GM21529 (cell line): ENCODE results near the gene NLRP1.
A peak's percentile ranks its signal among the peaks of the same experiment; 100 is the strongest.

Experiments used
- ATAC-seq: cut with Tn5 transposase; IDR thresholded peaks from one replicate; pipeline ENCODE4 v1.9.1; 2021; ENCODE audit not compliant: unreplicated experiment

NLRP1 gene

DNA sequence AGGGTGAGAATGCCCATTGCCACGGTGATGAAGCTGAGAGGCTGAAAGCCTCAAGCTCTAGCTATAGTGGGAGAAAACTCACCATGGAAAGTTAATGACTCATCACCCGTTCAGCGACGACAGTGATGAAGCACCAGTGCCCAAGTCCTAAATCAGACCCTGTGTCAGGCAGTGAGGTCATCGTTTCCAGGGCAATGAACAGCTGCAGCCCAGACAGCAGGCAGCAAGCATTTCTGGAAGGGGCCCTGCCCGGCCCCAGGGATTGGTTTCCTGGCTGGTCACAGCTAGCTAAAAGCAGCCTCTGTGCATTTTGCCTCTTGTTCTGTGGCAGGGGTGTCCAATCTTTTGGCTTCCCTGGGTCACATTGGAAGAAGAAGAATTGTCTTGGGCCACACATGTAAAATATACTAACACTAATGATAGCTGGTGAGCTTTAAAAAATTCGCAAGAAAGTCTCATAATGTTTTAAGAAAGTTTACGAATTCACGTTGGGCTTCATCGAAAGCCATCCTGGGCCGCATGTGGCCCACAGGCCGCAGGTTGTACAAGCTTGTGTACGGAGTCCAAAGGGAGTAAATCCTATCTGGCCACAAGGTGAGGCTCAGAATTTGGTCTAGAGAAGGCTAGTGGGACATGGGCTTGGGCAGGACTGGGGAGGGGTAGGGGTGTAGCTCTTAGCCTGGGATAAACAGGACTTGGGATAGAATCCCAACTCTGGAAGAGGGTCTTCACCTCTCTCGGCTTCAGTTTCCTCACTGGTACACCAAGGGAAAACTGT is 57.3 kb downstream of the NLRP1 start:
- ATAC-seq: no peak

DNA sequence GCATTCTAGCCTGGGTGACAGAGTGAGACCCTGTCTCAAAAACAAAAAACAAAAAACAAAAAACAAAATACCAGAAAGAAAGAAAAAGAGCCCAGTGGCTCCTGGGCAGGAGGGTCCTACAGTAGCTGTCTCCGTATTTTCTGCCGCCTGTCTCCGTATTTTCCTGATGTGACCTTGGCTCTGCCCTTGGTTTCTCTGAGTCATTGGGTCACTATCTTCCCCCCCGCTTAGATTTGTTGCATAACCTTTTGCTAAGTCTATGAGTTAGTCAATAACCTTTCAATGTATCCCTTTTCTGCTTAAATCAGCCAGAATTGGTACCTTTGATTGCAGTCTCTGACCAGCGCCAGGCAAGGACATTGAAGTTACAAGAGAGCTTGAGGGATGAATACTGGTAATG is 61.1 kb downstream of the NLRP1 start:
- no peak for ATAC-seq

DNA sequence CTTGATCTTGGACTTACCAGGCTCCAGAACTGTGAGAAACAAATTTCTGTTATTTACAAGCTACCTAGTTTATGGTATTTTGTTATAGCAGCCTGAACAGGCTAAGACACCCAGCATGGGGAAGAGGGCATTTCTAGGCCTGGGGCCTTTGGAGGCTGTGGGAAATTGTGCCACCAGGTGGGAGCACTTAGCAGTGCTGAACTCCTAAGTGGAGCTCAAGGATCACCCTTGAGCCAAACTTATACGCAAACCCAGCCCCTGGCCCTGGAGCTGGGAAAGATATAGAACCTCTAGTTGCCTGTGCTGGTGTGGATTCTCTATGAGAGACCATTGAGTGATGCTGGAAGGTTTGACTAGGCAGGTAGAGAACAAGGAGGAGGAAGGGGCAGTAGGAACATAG is 61.8 kb downstream of the NLRP1 start:
- ATAC-seq: no peak

DNA sequence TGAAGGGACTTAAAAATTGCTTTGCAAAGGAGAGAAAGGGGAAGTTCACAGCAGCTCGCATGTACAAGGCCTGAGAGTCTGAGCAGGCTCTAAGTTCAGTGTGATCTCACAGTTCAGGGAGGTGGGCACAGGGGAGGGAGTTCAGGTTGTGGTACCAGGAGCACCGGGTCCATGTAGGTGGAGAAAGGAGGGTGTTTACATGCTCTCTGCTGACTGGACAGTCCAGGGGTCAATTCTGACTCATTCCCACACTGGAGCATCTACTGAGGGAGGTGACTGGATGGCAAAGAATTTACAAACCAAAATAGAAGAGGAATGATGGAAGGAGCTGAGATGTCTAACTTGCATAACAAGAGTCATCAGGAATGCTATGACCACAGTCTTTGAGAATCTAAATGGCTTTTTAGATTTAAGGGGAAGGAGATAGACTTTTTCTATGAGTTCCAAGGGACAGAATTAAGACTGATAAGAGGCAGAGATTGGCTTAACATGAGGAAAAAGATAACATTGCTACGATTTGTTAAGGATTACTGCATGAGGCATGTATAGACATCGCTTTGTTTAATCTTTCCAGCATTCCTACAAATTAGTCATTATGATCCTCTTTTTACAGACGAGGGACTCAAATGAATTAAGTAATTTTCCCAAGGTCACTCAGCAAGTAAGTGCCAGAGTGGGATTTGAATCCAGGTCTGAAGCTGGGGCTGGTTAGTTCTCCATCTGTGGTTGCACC is 68.1 kb downstream of the NLRP1 start:
- ATAC-seq: no peak

DNA sequence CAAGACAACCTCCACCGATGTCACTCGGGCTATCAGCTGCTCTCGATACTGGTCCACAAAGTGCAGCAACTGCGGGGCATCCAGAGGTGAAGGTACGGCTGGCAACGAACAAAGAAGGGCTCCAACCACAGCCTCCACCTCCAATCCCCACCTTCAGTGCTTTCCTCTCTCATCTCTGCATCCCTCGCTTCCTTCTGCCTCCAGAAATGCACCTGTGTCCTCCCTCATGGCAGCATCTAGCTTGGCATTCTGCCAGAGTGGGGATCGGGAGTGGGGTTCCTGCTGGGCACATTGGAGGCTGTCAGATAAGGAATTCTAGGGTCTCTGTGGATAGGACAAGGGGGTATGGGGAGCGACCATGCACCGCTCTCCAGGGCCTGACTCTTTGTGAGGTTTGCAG is 69.3 kb downstream of the NLRP1 start:
- ATAC-seq: no peak

DNA sequence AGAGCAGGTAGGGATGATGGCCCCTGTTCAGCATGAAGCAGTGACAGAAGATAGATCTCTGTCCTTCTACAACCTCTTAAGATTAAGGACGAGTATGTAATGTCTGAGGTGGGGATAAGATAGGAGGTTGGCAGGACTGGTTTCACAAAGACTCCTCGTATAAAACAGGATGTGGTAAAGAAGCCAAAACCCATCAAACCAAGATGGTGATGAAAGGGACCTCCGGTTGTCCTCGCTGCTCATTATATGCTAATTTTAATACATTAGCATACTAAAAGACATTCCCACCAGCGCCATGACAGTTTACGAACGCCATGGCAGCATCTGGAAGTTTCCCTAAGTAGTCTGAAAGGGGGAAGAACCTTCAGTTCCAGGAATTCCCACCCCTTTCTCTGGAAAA is 70.7 kb downstream of the NLRP1 start:
- ATAC-seq: no peak

DNA sequence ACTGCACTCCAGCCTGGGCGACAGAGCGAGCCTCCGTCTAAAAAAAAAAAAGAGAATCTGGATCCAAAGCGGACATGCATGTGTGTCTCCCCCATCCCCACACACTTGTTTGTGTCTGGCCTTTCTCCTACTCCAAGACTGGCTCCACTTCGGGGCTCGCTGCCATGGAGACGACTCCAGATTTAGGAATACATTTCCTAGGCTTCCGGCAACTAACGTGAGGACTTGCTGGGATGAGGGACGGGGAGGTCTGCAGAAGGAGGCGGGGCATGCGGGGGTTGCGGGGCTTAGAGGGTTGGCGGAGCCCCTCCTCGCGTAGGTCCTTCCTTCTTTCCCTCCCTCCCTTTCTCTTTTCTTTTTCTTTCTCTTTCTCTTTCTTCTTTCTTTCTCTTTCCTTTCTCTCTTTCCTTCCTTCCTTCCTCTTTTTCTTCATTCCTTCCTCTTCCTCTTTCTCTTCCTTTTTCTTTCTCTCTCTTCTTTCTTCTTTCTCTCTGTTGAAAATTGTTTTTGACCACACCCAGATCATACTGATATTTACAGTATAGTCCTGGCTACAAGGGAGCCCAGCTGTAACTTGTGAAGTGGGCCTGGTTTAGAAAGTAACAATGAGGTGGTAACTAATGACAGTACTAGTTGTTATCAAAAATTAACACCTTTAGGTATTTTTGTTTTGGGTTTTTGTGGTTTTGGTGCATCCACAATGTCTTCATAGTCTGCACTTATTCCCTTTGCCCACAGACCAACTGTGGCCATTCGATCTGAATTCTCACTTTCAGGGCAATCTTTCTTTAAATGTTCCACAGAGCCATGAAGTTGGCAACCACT is 72.7 kb downstream of the NLRP1 start:
- ATAC-seq: no peak

DNA sequence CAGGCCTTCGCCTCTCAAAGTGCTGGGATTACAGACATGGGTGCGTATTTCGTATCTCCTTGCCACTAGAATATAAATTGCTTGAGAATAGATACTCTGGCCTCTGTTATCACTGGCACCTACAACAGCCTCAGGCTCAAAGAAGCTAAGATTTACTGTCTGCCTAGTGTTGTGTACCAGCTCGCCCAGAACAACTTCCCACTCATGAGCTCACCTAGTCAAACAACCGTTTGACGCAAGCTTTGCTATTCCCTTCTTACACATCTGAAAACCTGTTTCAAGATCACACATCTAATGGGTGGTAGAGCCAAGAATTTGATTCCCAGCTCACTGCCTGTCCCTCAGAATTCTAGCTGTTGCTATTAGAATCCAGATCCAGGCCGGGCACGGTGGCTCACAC is 73.5 kb downstream of the NLRP1 start:
- no peak for ATAC-seq

DNA sequence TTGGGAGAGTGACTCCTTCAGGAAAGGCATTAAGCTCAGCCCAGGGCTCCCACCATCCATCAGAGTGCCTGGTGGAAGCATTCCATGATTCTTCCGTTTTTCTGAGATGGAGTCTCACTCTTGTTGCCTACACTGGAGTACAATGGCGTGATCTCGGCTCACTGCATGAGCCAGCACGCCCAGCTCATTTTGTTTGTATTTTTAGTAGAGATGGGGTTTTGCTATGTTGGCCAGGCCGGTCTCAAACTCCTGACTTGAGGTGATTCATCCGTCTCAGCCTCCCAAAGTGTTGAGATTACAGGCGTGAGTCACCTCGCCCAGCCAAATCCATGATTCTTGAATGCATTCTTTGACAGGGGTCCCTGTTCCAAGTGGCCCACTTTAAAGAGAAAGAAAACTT is 74.8 kb downstream of the NLRP1 start:
- no peak for ATAC-seq

DNA sequence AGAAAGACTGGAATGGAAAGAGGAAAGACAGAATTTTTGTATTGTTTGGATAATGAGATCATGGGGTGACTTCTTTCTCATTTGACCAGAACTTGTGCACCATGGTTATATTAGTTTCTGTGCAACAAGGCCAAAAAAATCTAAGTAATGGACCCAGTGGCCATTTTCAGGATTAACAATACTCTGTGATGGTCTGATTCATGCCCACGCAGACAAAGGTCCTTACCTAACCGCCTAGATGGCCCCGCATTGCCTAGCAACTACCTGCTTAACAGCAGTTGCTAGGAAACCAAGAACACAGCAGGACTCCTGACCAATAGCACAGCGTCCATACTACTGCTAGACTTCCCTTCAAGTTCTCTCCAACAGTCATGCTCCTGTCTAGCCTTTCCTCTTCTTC is 75.5 kb downstream of the NLRP1 start:
- ATAC-seq: no peak

DNA sequence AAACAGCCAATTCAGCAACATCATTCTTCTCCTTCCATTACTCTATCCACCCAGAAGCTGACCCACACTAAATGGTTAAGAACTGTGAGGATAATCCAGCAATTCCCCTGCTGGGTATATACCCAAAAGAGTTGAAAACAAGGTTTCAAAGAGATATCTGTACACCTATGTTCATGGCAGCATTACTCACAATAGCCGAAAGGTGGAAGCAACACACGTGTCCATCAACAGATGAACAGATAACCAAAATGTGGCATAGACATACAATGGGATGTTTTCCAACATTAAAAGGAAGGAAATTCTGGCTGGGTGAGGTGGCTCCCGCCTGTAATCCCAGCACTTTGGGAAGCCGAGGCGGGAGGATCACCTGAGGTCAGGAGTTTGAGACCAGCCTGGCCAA is 78.0 kb downstream of the NLRP1 start:
- ATAC-seq: no peak

DNA sequence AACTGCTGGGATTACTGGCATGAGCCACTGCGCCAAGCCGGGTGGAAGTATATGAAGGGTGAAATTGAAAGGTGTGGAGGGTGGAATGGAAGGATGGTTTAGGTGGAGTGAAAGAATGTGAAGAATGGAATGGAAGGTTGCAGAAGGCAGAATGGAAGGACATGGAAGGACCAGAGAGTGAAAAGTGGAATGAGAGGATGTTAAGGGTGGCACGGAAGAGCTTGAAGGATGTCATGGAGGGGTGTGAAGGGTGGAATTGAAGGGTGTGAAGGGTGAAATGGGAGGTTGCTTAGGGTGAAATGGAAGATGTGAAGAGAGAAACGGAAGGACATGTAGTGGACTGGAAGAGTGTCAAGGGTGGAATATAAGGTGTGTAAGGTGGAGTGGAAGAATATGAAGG is 81.8 kb downstream of the NLRP1 start:
- no peak for ATAC-seq

DNA sequence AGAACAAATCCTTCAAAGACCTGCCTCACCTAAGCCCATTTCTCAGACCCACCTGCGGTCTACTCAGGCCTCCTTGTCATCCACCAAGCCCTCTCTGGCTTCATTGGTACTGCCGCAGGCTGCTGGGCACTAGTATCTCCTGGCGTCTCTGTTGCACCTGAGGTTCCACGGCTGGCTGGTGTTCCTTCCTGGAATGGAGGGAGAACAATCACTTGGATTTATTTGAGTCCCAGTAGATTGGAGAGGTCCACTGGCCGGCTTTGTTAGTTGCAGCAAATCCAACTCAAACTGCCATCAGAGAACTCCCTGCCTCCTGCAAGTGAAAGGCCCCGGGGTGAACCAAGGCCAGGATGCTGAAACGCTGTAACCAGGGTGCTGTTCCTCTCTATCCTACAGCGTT is 82.6 kb downstream of the NLRP1 start:
- no peak for ATAC-seq

DNA sequence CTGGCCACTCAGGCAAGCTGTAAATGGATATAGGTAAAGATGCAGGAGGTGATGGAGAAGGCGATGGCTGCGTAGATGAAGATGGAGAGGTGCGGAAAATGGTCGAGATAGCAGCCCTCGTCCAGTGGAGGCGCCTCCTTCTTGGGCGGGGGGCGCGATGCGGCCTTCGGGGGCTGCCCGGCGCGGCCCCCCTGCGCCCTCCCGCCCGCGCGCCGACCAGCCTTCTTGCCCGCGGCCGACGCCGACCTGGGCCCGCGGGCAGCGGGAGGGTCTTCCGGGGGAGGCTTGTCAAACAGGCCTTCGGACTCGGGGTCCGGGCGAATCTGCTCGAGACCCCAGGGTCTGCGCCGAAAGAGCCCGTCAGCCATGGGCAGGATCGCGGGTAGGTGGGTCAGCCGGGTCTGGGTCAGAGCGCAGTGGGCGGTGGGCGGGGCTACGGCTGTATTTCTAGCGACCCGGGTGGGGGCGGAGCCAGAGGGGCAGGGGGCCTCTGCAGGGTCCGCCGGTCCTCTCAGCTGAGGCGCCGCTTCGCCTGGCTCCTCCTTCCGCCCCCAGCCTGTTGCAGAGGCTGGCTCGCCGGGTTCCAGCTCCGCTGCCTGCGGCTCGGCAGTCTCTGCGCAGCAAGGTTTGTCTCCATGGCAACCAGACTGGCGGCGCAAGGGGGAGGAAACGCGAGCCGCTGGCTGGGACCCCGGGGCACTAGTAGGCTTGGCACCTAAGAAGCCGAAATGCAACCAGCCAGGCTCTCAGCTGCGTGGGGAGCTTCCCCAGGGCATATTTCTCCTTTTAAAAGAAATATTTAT is 83.5 kb downstream of the NLRP1 start:
- no peak for ATAC-seq

DNA sequence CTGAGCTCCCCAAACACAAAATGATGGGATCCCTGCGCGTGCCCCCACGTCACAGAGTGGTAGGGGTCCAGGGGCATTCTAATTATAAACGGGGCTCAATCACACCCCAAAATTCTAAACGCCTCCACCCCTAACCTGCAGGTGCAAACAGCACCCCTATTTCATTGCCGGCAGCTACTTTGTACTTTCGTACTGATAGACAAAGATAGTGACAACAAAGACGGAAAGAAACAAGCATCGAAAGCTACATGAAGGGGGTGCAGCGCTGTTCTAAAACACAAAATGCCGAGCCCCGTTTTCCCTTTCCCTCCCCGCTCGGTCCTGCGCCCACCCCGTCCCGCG is 84.1 kb downstream of the NLRP1 start:
- ATAC-seq: no peak

DNA sequence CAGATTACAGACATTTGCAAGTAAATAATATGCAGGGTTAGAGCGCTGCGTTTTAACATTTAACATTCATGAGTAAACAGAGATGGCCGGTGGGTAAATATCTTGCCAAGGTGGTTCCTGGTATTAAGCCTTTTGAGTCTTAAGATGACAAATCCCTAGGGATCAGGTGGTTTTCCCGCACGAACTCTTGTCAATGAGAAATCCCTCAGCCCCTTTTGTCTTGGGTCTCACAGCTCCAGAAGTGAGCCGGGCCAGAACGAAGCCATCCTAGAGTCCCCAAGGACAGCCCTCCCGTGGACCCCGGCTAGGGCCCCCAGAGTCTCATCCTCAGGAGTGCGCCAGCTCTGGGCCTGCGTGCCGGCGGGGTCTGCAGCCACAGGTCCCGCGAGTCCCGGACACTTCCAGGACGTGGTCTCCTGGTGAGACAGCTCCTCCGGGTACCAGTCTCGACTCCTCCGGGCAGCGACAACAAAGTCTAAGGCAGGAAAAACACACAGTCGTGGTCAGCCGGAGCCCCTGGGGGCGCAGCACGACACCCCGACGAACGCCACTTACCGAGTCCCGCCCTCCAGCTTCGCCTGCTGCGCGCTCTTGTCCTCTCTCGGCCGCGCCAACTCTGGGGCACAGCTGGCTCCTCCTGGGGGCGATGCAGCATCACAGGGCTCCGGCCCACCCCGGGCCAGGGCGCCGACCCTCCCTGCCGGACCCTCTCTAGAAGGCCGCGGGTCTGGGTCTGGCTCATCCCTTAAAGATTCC is 84.7 kb downstream of the NLRP1 start:
- ATAC-seq: no peak

DNA sequence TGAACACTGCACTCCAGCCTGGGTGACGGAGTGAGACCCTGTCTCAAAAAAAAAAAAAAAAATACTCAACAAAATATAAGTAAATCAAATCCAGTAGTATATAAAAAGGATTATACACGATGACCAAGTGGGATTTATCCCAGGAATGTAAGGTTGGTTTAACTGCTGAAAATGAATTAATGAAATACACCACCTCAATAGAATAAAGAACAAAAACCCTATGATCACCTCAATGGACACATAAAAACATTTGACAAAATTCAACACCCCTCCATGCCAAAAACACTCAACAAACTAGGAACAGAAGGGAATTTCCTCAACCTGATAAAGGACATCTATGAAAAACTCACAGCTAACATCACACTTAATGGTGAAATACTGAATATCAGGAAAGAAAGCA is 91.3 kb downstream of the NLRP1 start:
- ATAC-seq: no peak

DNA sequence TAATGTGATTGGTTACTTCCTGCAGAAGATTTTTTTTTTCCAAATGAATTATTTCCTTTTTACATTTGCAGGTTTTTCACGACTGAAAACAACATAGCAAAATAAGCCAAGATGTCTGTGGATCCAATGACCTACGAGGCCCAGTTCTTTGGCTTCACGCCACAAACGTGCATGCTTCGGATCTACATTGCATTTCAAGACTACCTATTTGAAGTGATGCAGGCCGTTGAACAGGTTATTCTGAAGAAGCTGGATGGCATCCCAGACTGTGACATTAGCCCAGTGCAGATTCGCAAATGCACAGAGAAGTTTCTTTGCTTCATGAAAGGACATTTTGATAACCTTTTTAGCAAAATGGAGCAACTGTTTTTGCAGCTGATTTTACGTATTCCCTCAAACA is 95.6 kb downstream of the NLRP1 start:
- no peak for ATAC-seq

DNA sequence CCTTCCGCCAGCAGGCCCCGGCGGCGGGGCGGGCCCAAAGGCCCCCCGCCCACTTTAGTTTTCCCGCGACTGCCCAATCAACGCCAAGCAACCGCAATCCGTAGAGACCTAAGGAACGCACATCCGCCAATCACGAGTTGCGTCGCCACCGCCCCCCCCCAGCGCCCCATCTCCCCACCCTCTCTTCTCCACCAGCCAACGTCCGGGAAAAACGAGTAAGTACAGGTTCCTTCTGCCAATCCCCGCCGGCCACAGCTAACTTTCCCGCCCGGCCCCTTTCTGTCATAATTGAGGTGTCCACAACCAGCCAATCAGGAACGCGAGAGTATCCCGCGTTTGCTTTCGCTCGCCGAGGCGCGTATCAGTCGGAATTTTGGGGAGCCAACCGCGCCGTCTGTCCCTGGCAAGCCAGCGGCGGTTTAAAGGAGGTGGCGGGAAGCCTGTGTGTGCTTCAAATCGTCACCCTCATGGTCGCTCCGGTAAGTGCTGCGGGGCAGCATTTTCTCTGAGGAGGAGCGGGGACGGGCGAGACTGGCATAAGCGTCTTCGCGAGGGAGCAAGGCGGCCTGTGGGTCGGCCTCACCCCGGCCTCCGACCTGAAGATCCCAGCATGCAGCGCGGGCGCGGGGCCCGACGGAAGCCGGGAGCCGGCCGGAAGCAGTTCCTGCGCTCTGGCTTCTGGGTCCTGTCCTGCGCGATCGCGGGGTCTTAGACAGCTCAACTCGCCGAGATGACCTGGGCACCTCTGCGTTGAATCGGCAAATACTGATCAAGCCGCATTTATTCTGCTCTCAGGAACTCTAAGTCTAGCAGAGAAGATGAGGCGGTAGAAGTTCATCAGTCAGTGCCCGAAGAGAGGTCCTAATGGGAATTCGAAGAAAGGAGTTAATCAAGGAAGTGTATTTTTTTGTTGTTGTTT is 97.8 kb downstream of the NLRP1 start, which contains the start of gene MIS12:
Gene MIS12, plus strand, starts transcription at position 361 of the 919 bp plus-strand sequence. CDS start 2,297 bp downstream, outside the sequence.
- ATAC-seq: peak; percentile 81
